AG04450 (cell line): ENCODE results near the gene TPSAB1. TPM values are rescaled to one million over a fixed set of nuclear protein-coding genes. Genes with fewer than 3 reads are reported as not detected.
"Not testable (repeated sequence)": the region's sequence is repeated elsewhere in the genome, so short reads cannot be mapped to it uniquely, and the experiment has no call there.

ENCODE experiments used
- CTCF ChIA-PET: fragments of 300-600, 350-600 bp; formaldehyde crosslinking; extraction: SDS; loops from one replicate; lab custom pipeline; 2022; ENCODE audit warnings: antibody characterized with exemption, inconsistent platforms; lab: Charles Lee
- POLR2A ChIA-PET: fragments of 350-600 bp; formaldehyde crosslinking; extraction: SDS; loops from one replicate; lab custom pipeline; 2021; ENCODE audit warnings: antibody characterized with exemption, inconsistent platforms; lab: Yijun Ruan, JAX
- DNase-seq: peaks from one replicate; pipeline ENCODE4 v3.0.0-alpha.2; 2011; ENCODE audit warnings: low read depth, low spot score
- H3K27ac ChIP-seq: one replicate; pipeline ENCODE4 v1.5.1; 2012; ENCODE audit warnings: low read depth, low read length, control low read depth
- H3K27me3 ChIP-seq: one replicate; pipeline ENCODE4 v1.6.0; 2012; ENCODE audit warnings: low read length; ENCODE audit not compliant: control insufficient read depth, insufficient read depth
- H3K4me3 ChIP-seq: 2 replicates; pipeline ENCODE4 v1.5.1; 2011; ENCODE audit warnings: mild to moderate bottlenecking, low read depth, low read length, control low read depth
- H3K9me3 ChIP-seq: 2 replicates; pipeline ENCODE4 v1.5.1; 2012; ENCODE audit warnings: low read length; ENCODE audit not compliant: control insufficient read depth, insufficient read depth
- CTCF ChIP-seq: IDR thresholded peaks from 2 replicates; pipeline ENCODE4 v1.5.1; 2011; ENCODE audit warnings: low read depth, low read length, control low read depth, inconsistent platforms
- polyA plus RNA-seq: library from polyadenylated mRNA; depleted of rRNA; stranded (reverse); fragments of >200 nt; gene quantifications from 2 replicates; pipeline ENCODE4 v1.2.3, GENCODE V29; 2011

TPSAB1 gene
- polyA plus RNA-seq, 1 experiment = not detected

- ChIA-PET CTCF (interaction anchor here (1.3 to 3.0 kb wide), 2 partner anchors 88 to 91 kb away, joined by 5 to 13 read pairs; no protein-coding TSS in a partner anchor), POLR2A (no interaction called here)
- Histone ChIP-seq H3K4me3 (no peak overlapping the region), H3K27ac (no peak overlapping the region), H3K9me3 (peaks cover 13% of the 10 kb centered on the region; the same call in 1 of the 2 replicates), H3K27me3 (no peaks in the 10 kb centered on the region)
- peak; percentile 72 for TF ChIP-seq CTCF
- DNase-seq = no peak
These were observed 45.7 kb upstream of the TPSAB1 start for GRCh38 chr16:1194665-1195392.

- no peak for TF ChIP-seq CTCF
- H3K27me3 ChIP-seq = no peaks in the 10 kb centered on the region
- POLR2A ChIA-PET = no interaction called here
- DNase-seq = no peak
- no peak overlapping the region for H3K27ac ChIP-seq
- no peak overlapping the region for H3K4me3 ChIP-seq
- CTCF ChIA-PET = no interaction called here
- H3K9me3 ChIP-seq = peaks cover 18% of the 10 kb centered on the region; the same call in 1 of the 2 replicates
These were observed 45.2 kb upstream of the TPSAB1 start for GRCh38 chr16:1195393-1195666.

GRCh38 chr16:1196494-1196893 lies 44.0 kb upstream of the TPSAB1 start:
- H3K27ac ChIP-seq = no peak overlapping the region
- H3K9me3 ChIP-seq = peaks cover 27% of the 10 kb centered on the region; the same call in 1 of the 2 replicates
- TF ChIP-seq CTCF = no peak
- H3K4me3 ChIP-seq = no peak overlapping the region
- no peaks in the 10 kb centered on the region for H3K27me3 ChIP-seq
- ChIA-PET POLR2A (no interaction called here), CTCF (no interaction called here)
- no peak for DNase-seq

- Histone ChIP-seq H3K27me3 (no peaks in the 10 kb centered on the region), H3K9me3 (peaks cover 34% of the 10 kb centered on the region; the same call in 1 of the 2 replicates), H3K4me3 (no peak overlapping the region), H3K27ac (no peak overlapping the region)
- POLR2A ChIA-PET = no interaction called here
- no peak for DNase-seq
- TF ChIP-seq CTCF = no peak
- CTCF ChIA-PET = no interaction called here
These were observed 43.2 kb upstream of the TPSAB1 start for GRCh38 chr16:1197237-1197866.

GRCh38 chr16:1198194-1198593 lies 42.3 kb upstream of the TPSAB1 start:
- DNase-seq = no peak
- no peak overlapping the region for H3K4me3 ChIP-seq
- H3K27me3 ChIP-seq = no peaks in the 10 kb centered on the region
- no peak overlapping the region for H3K27ac ChIP-seq
- ChIA-PET POLR2A (no interaction called here), CTCF (no interaction called here)
- TF ChIP-seq CTCF = no peak
- H3K9me3 ChIP-seq = peaks cover 34% of the 10 kb centered on the region; the same call in 1 of the 2 replicates

GRCh38 chr16:1198671-1199346 lies 41.7 kb upstream of the TPSAB1 start:
- H3K27ac ChIP-seq, DNase-seq, H3K4me3 ChIP-seq, H3K27me3 ChIP-seq, CTCF ChIA-PET, POLR2A ChIA-PET: not testable (repeated sequence)
- H3K9me3 ChIP-seq = peaks cover 34% of the 10 kb centered on the region; the same call in 1 of the 2 replicates
